C1 segment of cervical spinal cord (tissue), 14 donors: ENCODE data around the gene CCDC197.

ENCODE experiments used
- DNase-seq, 14 donors: peaks; one replicate each; lab custom pipeline; 2025; lab: John Stamatoyannopoulos, UW

Gene CCDC197

DNA sequence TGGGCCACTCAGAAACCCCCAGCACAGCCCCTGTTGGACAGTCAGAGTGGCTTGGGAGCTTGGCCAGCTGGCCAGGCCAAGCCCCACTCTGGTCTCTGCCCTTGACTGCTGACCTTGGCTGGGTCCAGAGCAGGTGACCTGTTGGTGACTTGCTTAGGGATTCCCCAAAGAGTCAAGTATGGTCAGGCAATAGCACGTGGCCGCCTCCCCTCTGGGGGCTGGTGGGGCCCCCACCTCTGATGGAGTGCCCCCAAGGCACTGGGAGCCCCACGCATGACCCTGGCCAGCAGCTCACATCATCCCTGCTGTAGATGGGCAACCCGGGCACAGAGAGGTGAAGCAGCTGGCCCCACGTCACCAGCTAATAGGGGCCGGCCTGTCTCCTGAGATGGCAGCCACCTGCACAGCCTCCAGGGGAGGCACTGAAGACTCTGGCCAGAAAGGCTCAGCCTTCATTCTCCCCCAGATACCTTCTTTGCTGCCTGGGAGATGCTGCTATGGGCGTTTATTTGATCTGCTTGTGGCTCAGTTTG, 1.8 kb downstream of the CCDC197 start:
- no peak for DNase-seq

DNA sequence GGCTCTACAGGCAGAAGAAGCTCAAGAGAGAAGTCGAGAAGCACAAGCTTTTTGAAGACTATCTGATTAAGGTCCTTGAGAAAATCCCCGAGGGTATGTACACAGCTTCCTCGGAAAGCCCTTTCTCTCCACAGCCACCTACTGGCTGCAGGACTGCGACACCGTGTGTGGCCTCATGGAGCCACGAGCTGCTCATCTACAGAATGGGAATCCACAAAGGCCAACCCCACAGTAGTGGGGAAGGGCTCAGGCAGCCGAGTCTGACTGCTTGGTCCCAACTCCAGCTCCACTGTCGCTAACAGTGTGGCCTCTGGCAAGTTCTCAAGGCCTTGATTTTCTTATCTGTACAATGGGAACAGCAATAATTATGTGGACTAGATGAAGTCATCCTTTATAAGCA, 2.5 kb downstream of the CCDC197 start:
- no peak for DNase-seq

GRCh38 chr14:94000267-94000666, 3.2 kb downstream of the CCDC197 start:
- DNase-seq, result no peak

DNA sequence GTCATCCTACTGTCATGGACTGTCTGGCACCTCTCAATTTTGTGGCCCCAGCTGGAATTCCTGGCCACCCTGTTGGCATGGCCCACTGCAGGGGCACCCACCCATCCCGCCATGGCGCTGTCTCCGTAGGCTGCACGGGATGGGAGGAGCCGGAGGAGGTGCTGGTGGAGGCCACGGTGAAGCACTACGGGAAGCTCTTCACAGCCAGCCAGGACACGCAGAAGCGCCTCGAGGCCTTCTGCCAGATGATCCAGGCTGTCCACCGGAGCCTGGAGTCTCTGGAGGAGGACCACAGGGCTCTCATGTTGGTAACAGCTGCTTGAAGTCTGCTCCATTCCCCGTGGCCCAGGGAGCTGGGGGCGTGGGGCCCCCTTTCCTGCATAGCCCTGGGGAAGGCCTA, 3.9 kb downstream of the CCDC197 start:
- no peak for DNase-seq

DNA sequence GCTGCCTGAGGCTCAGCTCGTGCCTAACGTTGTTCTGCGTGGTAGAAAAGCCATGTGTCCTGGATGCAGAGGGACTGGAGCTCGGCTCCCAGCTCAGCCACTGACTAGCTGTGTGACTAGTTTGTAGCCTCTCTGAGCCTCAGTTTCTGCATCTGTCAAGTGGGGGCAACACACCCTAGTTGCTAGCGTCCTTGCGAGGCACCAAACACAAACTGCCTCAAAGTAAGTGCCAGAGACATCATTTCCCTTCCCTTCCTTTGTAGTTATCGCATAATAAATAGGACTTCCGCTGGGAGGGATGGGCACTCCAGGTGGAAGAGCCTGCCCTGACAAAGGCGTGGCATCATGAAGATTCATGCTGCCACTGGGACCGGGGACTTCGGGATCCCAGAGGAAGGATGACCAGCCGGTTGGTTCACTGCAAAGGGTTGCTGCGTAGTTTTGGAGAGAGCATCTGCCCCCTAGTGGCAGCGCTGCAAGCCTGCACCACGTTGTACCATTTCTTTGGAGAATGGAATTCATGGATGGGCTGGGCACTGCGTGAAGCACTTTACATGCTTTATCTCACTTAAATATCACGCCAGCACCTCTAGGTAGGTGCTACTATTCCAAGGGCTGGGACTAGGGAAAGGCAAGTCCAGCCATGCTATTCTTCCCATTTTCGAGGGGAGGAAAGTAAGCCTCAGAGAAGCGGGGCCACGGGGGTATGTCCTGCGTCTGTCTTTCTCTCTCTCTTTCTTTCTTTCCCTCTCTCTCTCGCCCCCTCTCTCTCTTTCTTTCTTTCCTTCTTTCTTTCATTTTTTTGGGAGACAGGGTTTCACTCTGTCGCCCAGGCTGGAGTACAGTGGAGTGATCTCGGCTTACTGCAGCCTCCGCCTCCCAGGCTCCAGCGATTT, 4.6 kb downstream of the CCDC197 start:
- peak in 11 of 14 donors; percentile 12 to 59 (median 34) for DNase-seq

GRCh38 chr14:94003397-94003796, 6.3 kb downstream of the CCDC197 start:
- DNase-seq, result no peak

DNA sequence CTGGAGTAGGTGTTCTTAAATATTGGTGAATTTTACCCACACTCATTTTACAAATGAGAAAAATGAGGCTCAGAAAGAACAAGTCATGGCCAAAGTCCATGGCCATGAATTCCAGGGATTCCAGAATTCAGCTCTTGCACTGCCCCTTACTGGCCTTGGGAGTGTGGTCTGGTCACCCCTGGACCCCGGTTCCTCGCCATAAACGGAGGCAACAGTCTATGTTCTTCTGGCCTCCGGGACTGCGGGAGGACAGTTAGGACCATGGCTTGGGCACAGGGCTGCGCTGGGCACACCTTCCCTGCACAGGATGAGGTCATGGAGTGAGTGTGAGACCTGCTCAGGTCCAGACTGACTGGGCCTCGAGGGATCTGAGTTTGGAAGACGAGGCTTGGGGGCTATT, 6.9 kb downstream of the CCDC197 start:
- no peak for DNase-seq

DNA sequence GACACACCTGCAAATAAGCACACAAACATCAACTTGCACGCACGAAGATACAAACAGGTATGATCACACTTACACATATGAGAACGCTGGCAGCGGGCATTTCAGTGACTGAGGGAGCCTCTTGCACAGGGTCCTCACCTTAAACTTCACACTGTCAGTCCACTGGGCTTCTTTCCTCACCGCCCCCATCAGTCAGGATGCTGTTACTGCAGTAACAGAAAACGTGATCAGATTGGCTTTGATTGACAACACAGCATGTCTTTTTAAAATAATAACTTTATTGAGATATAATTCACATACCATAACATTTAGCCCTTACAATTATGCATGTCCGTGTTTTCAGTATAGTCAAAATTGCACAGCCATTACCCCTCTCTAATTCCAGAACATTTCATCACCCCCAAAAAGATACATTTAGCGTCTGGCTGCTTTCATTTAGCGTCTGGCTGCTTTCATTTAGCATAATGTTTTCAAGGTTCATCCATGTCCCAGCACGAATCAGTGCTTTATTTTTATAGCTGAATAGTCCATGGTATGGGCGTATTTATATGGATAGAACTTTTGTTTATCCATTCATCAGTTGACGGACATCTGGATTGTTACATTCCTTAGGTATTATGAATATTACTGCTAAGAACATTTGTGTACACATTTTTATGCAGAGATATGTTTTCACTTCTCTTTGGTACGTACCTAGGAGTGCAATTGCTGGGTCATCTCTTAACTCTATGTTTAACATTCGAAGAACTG, 8.4 kb downstream of the CCDC197 start:
- no peak for DNase-seq

GRCh38 chr14:94008234-94008633, 11.1 kb downstream of the CCDC197 start:
- no peak for DNase-seq

DNA sequence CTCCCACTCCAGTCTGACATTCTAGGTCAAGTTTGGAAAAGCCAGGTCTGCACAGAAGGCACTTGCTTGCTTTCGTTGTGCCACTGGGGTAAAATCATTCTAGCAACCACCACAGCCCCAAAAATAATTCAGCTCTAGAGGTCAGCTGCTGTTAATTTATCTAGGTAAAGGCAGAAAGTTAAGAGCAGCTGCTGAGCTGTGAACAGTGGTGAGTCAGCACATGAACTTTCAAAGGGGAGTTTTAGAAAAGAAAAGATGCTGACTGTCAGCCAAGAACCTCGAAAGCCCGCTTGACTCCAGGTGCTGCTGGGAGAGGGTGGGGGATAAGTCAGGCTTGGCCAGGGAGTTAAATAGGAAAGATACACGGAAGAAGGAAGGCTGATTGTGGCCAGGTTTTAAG, 12.7 kb downstream of the CCDC197 start:
- DNase-seq, result peak in 2 of 14 donors; percentile 3 to 22

DNA sequence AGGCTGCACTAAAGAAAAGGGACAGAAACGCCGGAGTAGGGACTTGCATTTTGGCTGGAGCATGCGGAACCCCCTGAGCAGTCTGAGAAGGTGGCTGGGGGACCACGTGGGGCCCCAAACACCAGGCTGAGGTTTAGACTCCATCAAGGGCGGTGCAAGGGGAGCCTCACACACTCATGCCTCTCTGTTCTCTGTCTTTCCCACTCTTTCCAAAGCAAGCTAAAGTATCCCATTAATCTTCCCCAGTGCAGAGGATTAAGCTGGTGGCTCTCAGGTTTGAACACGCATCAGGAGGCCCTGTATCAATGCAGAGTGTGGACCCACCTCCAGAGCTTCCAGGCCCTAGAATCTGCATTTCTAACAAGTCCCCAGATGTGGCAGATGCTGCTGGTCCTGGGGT, 13.5 kb downstream of the CCDC197 start:
- no peak for DNase-seq

GRCh38 chr14:94011795-94012194, 14.7 kb downstream of the CCDC197 start:
- no peak for DNase-seq

GRCh38 chr14:94014382-94014781, 17.3 kb downstream of the CCDC197 start:
- no peak for DNase-seq

DNA sequence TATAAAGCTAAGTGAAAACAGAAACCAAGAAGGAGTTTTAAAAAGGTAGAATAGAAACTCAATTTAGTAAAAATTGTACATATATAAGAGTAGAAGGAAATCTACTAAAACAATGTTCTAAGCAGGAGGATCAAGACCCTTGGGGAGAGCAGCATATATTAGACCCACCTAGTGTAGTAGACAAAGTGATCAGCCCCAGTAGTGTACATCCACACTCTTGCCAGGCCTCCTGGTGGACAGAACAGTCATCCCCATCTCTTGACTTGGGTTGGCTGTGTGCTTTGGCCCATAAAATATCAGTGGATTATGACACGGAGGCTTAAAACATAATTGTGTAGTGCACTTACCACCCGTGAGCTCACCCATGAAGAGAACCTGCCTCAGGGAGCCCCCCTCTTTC, 18.1 kb downstream of the CCDC197 start:
- no peak for DNase-seq

GRCh38 chr14:94016446-94016976, 19.4 kb downstream of the CCDC197 start:
- DNase-seq, result peak in 3 of 14 donors; percentile 5 to 17 (median 13)

GRCh38 chr14:94018308-94018707, 21.2 kb downstream of the CCDC197 start:
- DNase-seq, result peak in 1 of 14 donors; percentile 19

DNA sequence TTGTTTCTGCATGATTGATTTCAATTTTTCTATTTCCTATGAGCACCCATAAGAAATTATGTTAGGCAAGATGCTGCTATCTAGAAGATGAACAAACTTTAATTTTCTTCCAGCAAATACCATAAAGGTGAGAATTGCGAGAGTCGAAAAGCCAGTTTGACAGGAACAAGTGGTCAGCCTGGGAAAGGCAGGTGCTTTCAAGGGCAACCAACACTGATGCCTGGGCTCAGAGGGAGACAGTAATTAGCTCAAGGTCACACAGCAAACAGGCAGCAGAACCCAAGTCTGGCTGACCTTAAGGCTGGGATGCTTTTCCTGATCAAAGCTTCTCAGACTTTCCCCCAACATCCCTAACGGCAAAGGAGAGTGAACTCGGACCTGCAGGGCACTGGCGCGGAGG, 22.2 kb downstream of the CCDC197 start:
- no peak for DNase-seq

- no peak for DNase-seq
These were observed 23.2 kb downstream of the CCDC197 start for GRCh38 chr14:94020267-94020666.

- no peak for DNase-seq
These were observed 23.9 kb downstream of the CCDC197 start for GRCh38 chr14:94021001-94021400.

- DNase-seq, result no peak
These were observed 24.5 kb downstream of the CCDC197 start for GRCh38 chr14:94021416-94022157.
